ENCODE measurements around the gene FAM53C. TPM values are rescaled to one million over a fixed set of nuclear protein-coding genes. Genes with fewer than 3 reads are reported as not detected.

The FAM53C gene
- polyA plus RNA-seq, 3 donors from 2014 or later: 16.2 to 32.1 (median 25.2) TPM

- Mint-ChIP-seq H3K27ac (peak overlapping the region; percentile 85 to 99 (median 94)), H3K4me3 (peak overlapping the region; percentile 90 to 97 (median 94)), H3K36me3 (peaks cover 0 to 10% (median 7%) of the 10 kb centered on the region in 3 donors), H3K4me1 (peaks cover 35 to 44% of the 10 kb centered on the region in 2 donors), H3K27me3 (ENCODE audit: low read depth in 3 of 3) (peaks cover 14 to 22% (median 17%) of the 10 kb centered on the region in 3 donors), H3K9me3 (peaks cover 0 to 2% (median 0%) of the 10 kb centered on the region in 6 donors)
- DNase-seq: peak in 1 of 3 donors; percentile 9
These were observed 485 bp downstream of the FAM53C start for GRCh38 chr5:138338411-138339090.

GRCh38 chr5:138339091-138339456 is 1.0 kb downstream of the FAM53C start:
- peaks cover 35 to 44% of the 10 kb centered on the region in 2 donors for H3K4me1 Mint-ChIP-seq
- H3K4me3 Mint-ChIP-seq: peak overlapping the region; percentile 90 to 97 (median 93)
- peaks cover 0 to 14% (median 12%) of the 10 kb centered on the region in 3 donors for H3K36me3 Mint-ChIP-seq
- peak overlapping the region; percentile 85 to 96 (median 90) for H3K27ac Mint-ChIP-seq
- H3K27me3 Mint-ChIP-seq (ENCODE audit: low read depth in 3 of 3): peaks cover 14 to 22% (median 17%) of the 10 kb centered on the region in 3 donors
- DNase-seq: no peak
- H3K9me3 Mint-ChIP-seq: peaks cover 0 to 2% (median 0%) of the 10 kb centered on the region in 6 donors

GRCh38 chr5:138339464-138339863 is 1.4 kb downstream of the FAM53C start:
- peaks cover 0 to 2% (median 0%) of the 10 kb centered on the region in 6 donors for H3K9me3 Mint-ChIP-seq

GRCh38 chr5:138340008-138340407 is 1.9 kb downstream of the FAM53C start:
- H3K27ac Mint-ChIP-seq: peak overlapping the region in 5 of 6 donors; percentile 85 to 96 (median 90)
- no peak for DNase-seq
- peak overlapping the region; percentile 90 to 97 (median 93) for H3K4me3 Mint-ChIP-seq
- peaks cover 0 to 16% (median 14%) of the 10 kb centered on the region in 3 donors for H3K36me3 Mint-ChIP-seq
- peaks cover 0 to 2% (median 0%) of the 10 kb centered on the region in 6 donors for H3K9me3 Mint-ChIP-seq
- peaks cover 14 to 24% (median 17%) of the 10 kb centered on the region in 3 donors for H3K27me3 Mint-ChIP-seq (ENCODE audit: low read depth in 3 of 3)
- peaks cover 35 to 44% of the 10 kb centered on the region in 2 donors for H3K4me1 Mint-ChIP-seq

More at GRCh38 chr5:138339464-138339863, 1.4 kb downstream of the FAM53C start:
- peaks cover 0 to 16% (median 14%) of the 10 kb centered on the region in 3 donors for H3K36me3 Mint-ChIP-seq
- peak overlapping the region; percentile 90 to 97 (median 93) for H3K4me3 Mint-ChIP-seq
- H3K27me3 Mint-ChIP-seq (ENCODE audit: low read depth in 3 of 3): peaks cover 14 to 23% (median 17%) of the 10 kb centered on the region in 3 donors
- H3K27ac Mint-ChIP-seq: peak overlapping the region; percentile 85 to 96 (median 90)
- DNase-seq: no peak
- peaks cover 35 to 44% of the 10 kb centered on the region in 2 donors for H3K4me1 Mint-ChIP-seq

- Mint-ChIP-seq H3K4me3 (no peak overlapping the region), H3K36me3 (peaks cover 0 to 31% (median 19%) of the 10 kb centered on the region in 3 donors), H3K9me3 (no peaks in the 10 kb centered on the region), H3K4me1 (peaks cover 12 to 20% of the 10 kb centered on the region in 2 donors), H3K27me3 (ENCODE audit: low read depth in 3 of 3) (peaks cover 0 to 2% (median 0%) of the 10 kb centered on the region in 3 donors), H3K27ac (no peak overlapping the region)
- DNase-seq: no peak
These were observed 7.0 kb downstream of the FAM53C start for GRCh38 chr5:138344887-138345622.

GRCh38 chr5:138346889-138347288 is 8.8 kb downstream of the FAM53C start:
- peaks cover 3 to 12% (median 4%) of the 10 kb centered on the region in 3 donors for H3K27me3 Mint-ChIP-seq (ENCODE audit: low read depth in 3 of 3)
- H3K4me1 Mint-ChIP-seq: peaks cover 9 to 18% of the 10 kb centered on the region in 2 donors
- DNase-seq: no peak
- H3K9me3 Mint-ChIP-seq: peaks cover 0 to 3% (median 0%) of the 10 kb centered on the region in 6 donors
- H3K36me3 Mint-ChIP-seq: peaks cover 0 to 28% (median 13%) of the 10 kb centered on the region in 3 donors
- H3K4me3 Mint-ChIP-seq: no peak overlapping the region
- no peak overlapping the region for H3K27ac Mint-ChIP-seq

GRCh38 chr5:138349852-138350562 is 11.9 kb downstream of the FAM53C start:
- Mint-ChIP-seq H3K27me3 (ENCODE audit: low read depth in 3 of 3) (peaks cover 10 to 23% (median 15%) of the 10 kb centered on the region in 3 donors), H3K4me3 (peak overlapping the region in 2 of 5 donors; percentile 8 to 20)

GRCh38 chr5:138350563-138350890 is 12.5 kb downstream of the FAM53C start:
- Mint-ChIP-seq H3K36me3 (peaks cover 0 to 15% (median 5%) of the 10 kb centered on the region in 3 donors), H3K27me3 (ENCODE audit: low read depth in 3 of 3) (peaks cover 10 to 23% (median 15%) of the 10 kb centered on the region in 3 donors), H3K27ac (peak overlapping the region in 3 of 6 donors; percentile 12 to 72 (median 57)), H3K4me3 (peak overlapping the region in 4 of 5 donors; percentile 8 to 40 (median 16)), H3K4me1 (peaks cover 35 to 44% of the 10 kb centered on the region in 2 donors), H3K9me3 (peaks cover 0 to 6% (median 0%) of the 10 kb centered on the region in 6 donors)
- no peak for DNase-seq

More at GRCh38 chr5:138349852-138350562, 11.9 kb downstream of the FAM53C start:
- no peak for DNase-seq
- Mint-ChIP-seq H3K27ac (peak overlapping the region in 3 of 6 donors; percentile 12 to 72 (median 57)), H3K9me3 (peaks cover 0 to 6% (median 0%) of the 10 kb centered on the region in 6 donors), H3K36me3 (peaks cover 0 to 16% (median 5%) of the 10 kb centered on the region in 3 donors), H3K4me1 (peaks cover 30 to 39% of the 10 kb centered on the region in 2 donors)

GRCh38 chr5:138351056-138351455 is 13.0 kb downstream of the FAM53C start:
- H3K4me1 Mint-ChIP-seq: peaks cover 40 to 50% of the 10 kb centered on the region in 2 donors
- H3K27ac Mint-ChIP-seq: peak overlapping the region in 2 of 6 donors; percentile 12 to 72
- peaks cover 0 to 6% (median 0%) of the 10 kb centered on the region in 6 donors for H3K9me3 Mint-ChIP-seq
- peaks cover 10 to 23% (median 15%) of the 10 kb centered on the region in 3 donors for H3K27me3 Mint-ChIP-seq (ENCODE audit: low read depth in 3 of 3)
- DNase-seq: no peak
- peaks cover 0 to 9% (median under 1%) of the 10 kb centered on the region in 3 donors for H3K36me3 Mint-ChIP-seq
- peak overlapping the region in 3 of 5 donors; percentile 6 to 81 (median 12) for H3K4me3 Mint-ChIP-seq

- peak overlapping the region; percentile 70 to 94 (median 86) for H3K27ac Mint-ChIP-seq
- peaks cover 0 to 9% (median 0%) of the 10 kb centered on the region in 3 donors for H3K36me3 Mint-ChIP-seq
- H3K27me3 Mint-ChIP-seq (ENCODE audit: low read depth in 3 of 3): peaks cover 10 to 23% (median 15%) of the 10 kb centered on the region in 3 donors
- H3K4me1 Mint-ChIP-seq: peaks cover 42 to 54% of the 10 kb centered on the region in 2 donors
- peak overlapping the region; percentile 77 to 89 (median 81) for H3K4me3 Mint-ChIP-seq
- peaks cover 0 to 6% (median 0%) of the 10 kb centered on the region in 6 donors for H3K9me3 Mint-ChIP-seq
- DNase-seq: no peak
These were observed 13.5 kb downstream of the FAM53C start for GRCh38 chr5:138351517-138351916.

GRCh38 chr5:138352071-138352721 is 14.1 kb downstream of the FAM53C start, which contains the start of gene KDM3B:
TSS of gene KDM3B (plus strand) at chr5:138352685. CDS start at chr5:138352796, 111 bp downstream.
- Mint-ChIP-seq H3K36me3 (peaks cover 0 to 5% (median 0%) of the 10 kb centered on the region in 3 donors), H3K4me3 (peak within 1 kb of the TSS; percentile 90 to 99 (median 93)), H3K4me1 (peaks cover 46 to 61% of the 10 kb centered on the region in 2 donors), H3K9me3 (peaks cover 0 to 6% (median 0%) of the 10 kb centered on the region in 6 donors), H3K27me3 (ENCODE audit: low read depth in 3 of 3) (peaks cover 10 to 23% (median 15%) of the 10 kb centered on the region in 3 donors), H3K27ac (peak within 1 kb of the TSS; percentile 94 to 99 (median 94))
- peak; percentile 94 to 95 (median 95) for DNase-seq

Measured in immature natural killer cell (primary cell).